ENCODE measurements around the gene SIGLEC9. TPM values are rescaled to one million over a fixed set of nuclear protein-coding genes. Genes with fewer than 3 reads are reported as not detected.
A peak's percentile ranks its signal among the peaks of the same experiment; 100 is the strongest.

SIGLEC9 gene
- total RNA-seq, 1 donor from 2014 or later, result not detected

DNA sequence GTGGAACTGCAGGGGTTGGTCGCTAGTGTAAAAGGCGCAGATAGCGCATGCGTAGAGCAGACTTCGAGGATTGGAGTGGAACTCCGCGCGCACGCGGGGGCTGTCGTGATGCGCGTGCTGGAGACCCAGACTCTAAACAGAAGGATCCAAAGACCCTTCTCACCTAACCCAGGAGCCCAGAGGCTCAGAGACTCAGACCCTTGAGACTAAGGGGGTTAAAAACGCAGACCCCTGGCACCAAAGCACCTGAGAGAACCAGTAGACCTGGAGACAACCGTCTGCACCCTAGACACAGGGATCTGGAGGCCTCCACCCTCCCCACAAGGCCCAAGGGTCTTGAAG, 15.9 kb upstream of the SIGLEC9 start:
- Mint-ChIP-seq H3K4me3 (peak overlapping the region; percentile 89), H3K27ac (peak overlapping the region; percentile 94), H3K27me3 (ENCODE audit: low read depth) (peaks cover 6% of the 10 kb centered on the region)

GRCh38 chr19:51110666-51110971, 14.1 kb upstream of the SIGLEC9 start:
- peaks cover 15% of the 10 kb centered on the region for H3K27me3 Mint-ChIP-seq (ENCODE audit: low read depth)
- H3K36me3 Mint-ChIP-seq, result no peaks in the 10 kb centered on the region
- no peak overlapping the region for H3K4me3 Mint-ChIP-seq
- H3K9me3 Mint-ChIP-seq, result no peaks in the 10 kb centered on the region
- H3K4me1 Mint-ChIP-seq, result peaks cover 15% of the 10 kb centered on the region
- TF ChIP-seq, protein P1, sequence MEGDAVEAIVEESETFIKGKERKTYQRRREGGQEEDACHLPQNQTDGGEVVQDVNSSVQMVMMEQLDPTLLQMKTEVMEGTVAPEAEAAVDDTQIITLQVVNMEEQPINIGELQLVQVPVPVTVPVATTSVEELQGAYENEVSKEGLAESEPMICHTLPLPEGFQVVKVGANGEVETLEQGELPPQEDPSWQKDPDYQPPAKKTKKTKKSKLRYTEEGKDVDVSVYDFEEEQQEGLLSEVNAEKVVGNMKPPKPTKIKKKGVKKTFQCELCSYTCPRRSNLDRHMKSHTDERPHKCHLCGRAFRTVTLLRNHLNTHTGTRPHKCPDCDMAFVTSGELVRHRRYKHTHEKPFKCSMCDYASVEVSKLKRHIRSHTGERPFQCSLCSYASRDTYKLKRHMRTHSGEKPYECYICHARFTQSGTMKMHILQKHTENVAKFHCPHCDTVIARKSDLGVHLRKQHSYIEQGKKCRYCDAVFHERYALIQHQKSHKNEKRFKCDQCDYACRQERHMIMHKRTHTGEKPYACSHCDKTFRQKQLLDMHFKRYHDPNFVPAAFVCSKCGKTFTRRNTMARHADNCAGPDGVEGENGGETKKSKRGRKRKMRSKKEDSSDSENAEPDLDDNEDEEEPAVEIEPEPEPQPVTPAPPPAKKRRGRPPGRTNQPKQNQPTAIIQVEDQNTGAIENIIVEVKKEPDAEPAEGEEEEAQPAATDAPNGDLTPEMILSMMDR (IDR thresholded peaks at IDR 0.05; ENCODE audit: unreplicated experiment), result no peak
- no peak overlapping the region for H3K27ac Mint-ChIP-seq
- no peak for DNase-seq (ENCODE audit: low spot score in 2 of 2, unreplicated experiment in 2 of 2)

More for the DNA sequence above, 15.9 kb upstream of the SIGLEC9 start:
- H3K9me3 Mint-ChIP-seq, result no peaks in the 10 kb centered on the region
- TF ChIP-seq, protein P1 (IDR thresholded peaks at IDR 0.05; ENCODE audit: unreplicated experiment), result no peak
- DNase-seq (ENCODE audit: low spot score in 2 of 2, unreplicated experiment in 2 of 2), result peak in 1 of 2 experiments; percentile 45
- H3K4me1 Mint-ChIP-seq, result peaks cover 15% of the 10 kb centered on the region
- peaks cover 4% of the 10 kb centered on the region for H3K36me3 Mint-ChIP-seq

- H3K36me3 Mint-ChIP-seq, result no peaks in the 10 kb centered on the region
- no peak for DNase-seq (ENCODE audit: low spot score in 2 of 2, unreplicated experiment in 2 of 2)
- no peaks in the 10 kb centered on the region for H3K9me3 Mint-ChIP-seq
- peaks cover 24% of the 10 kb centered on the region for H3K27me3 Mint-ChIP-seq (ENCODE audit: low read depth)
- TF ChIP-seq, protein P1 (IDR thresholded peaks at IDR 0.05; ENCODE audit: unreplicated experiment), result no peak
- H3K27ac Mint-ChIP-seq, result no peak overlapping the region
- H3K4me3 Mint-ChIP-seq, result no peak overlapping the region
- peaks cover 15% of the 10 kb centered on the region for H3K4me1 Mint-ChIP-seq
These were observed 13.1 kb upstream of the SIGLEC9 start for GRCh38 chr19:51111606-51112005.

GRCh38 chr19:51114087-51114729, 10.5 kb upstream of the SIGLEC9 start:
- TF ChIP-seq, protein P1 (IDR thresholded peaks at IDR 0.05; ENCODE audit: unreplicated experiment), result no peak
- no peak overlapping the region for H3K27ac Mint-ChIP-seq
- no peaks in the 10 kb centered on the region for H3K4me1 Mint-ChIP-seq
- DNase-seq (ENCODE audit: low spot score in 2 of 2, unreplicated experiment in 2 of 2), result no peak
- no peak overlapping the region for H3K4me3 Mint-ChIP-seq
- H3K36me3 Mint-ChIP-seq, result no peaks in the 10 kb centered on the region
- H3K9me3 Mint-ChIP-seq, result no peaks in the 10 kb centered on the region
- peaks cover 45% of the 10 kb centered on the region for H3K27me3 Mint-ChIP-seq (ENCODE audit: low read depth)

DNA sequence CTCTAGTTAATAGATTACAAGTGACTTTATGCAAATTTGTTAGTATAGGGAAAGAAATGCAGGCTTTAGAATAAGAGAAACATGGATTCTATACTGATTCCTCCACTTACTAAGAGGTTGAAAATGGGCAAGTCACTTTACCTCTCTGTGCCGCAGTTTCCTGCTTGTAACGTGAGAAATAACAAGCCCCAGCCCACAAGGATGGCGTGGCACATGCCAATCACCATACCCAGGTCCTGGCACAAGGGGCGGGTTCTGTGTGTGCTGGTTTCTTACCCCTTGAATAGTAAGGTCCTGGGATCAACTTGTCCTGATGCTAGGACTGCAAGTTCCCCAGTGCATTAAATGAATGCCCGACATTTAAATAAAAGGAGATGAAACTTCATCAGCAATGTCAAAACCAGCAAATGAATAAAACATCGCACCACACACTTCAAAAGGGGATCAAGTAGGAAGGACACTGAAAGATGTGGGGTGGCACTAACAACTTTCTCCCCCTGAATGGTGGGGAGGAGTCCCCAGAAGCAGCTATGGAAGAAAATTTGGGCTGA, 7.9 kb upstream of the SIGLEC9 start:
- H3K36me3 Mint-ChIP-seq, result no peaks in the 10 kb centered on the region

More for the DNA sequence above, 7.9 kb upstream of the SIGLEC9 start:
- Mint-ChIP-seq H3K9me3 (no peaks in the 10 kb centered on the region), H3K4me1 (no peaks in the 10 kb centered on the region), H3K27me3 (ENCODE audit: low read depth) (peaks cover 44% of the 10 kb centered on the region), H3K4me3 (no peak overlapping the region), H3K27ac (no peak overlapping the region)
- no peak for DNase-seq (ENCODE audit: low spot score in 2 of 2, unreplicated experiment in 2 of 2)
- TF ChIP-seq, protein P1 (IDR thresholded peaks at IDR 0.05; ENCODE audit: unreplicated experiment), result no peak
